ENCODE measurements around the gene TMEM190.

GRCh38 chr19:55372316-55373081 lies 4.1 kb upstream of the TMEM190 start:
- TF ChIP-seq, protein P1, sequence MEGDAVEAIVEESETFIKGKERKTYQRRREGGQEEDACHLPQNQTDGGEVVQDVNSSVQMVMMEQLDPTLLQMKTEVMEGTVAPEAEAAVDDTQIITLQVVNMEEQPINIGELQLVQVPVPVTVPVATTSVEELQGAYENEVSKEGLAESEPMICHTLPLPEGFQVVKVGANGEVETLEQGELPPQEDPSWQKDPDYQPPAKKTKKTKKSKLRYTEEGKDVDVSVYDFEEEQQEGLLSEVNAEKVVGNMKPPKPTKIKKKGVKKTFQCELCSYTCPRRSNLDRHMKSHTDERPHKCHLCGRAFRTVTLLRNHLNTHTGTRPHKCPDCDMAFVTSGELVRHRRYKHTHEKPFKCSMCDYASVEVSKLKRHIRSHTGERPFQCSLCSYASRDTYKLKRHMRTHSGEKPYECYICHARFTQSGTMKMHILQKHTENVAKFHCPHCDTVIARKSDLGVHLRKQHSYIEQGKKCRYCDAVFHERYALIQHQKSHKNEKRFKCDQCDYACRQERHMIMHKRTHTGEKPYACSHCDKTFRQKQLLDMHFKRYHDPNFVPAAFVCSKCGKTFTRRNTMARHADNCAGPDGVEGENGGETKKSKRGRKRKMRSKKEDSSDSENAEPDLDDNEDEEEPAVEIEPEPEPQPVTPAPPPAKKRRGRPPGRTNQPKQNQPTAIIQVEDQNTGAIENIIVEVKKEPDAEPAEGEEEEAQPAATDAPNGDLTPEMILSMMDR (IDR thresholded peaks at IDR 0.05), result no peak
- no peak for TF ChIP-seq POLR2A (IDR thresholded peaks at IDR 0.05)
